Stimulated activated CD4-positive, alpha-beta T cell treated with anti-CD3 and anti-CD28 coated beads, TNF-alpha, amount 100 ng/mL, for 24 hours (primary cell): Measurements from ENCODE around the gene PPDPF.
"Not testable (repeated sequence)": the region's sequence is repeated elsewhere in the genome, so short reads cannot be mapped to it uniquely, and the experiment has no call there.

ENCODE experiments used
- DNase-seq, 3 experiments: peaks; one replicate each; pipeline ENCODE4 v3.0.0-alpha.2; 2020; ENCODE audit warnings: low read depth in 3 of 3

Gene PPDPF, protein sequence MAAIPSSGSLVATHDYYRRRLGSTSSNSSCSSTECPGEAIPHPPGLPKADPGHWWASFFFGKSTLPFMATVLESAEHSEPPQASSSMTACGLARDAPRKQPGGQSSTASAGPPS

GRCh38 chr20:63520504-63520933 lies at the start of gene PPDPF:
TSS of gene PPDPF (plus strand) at chr20:63520765. CDS start at chr20:63521309, 544 bp downstream.
- DNase-seq = peak; percentile 66 to 76 (median 74)

DNA sequence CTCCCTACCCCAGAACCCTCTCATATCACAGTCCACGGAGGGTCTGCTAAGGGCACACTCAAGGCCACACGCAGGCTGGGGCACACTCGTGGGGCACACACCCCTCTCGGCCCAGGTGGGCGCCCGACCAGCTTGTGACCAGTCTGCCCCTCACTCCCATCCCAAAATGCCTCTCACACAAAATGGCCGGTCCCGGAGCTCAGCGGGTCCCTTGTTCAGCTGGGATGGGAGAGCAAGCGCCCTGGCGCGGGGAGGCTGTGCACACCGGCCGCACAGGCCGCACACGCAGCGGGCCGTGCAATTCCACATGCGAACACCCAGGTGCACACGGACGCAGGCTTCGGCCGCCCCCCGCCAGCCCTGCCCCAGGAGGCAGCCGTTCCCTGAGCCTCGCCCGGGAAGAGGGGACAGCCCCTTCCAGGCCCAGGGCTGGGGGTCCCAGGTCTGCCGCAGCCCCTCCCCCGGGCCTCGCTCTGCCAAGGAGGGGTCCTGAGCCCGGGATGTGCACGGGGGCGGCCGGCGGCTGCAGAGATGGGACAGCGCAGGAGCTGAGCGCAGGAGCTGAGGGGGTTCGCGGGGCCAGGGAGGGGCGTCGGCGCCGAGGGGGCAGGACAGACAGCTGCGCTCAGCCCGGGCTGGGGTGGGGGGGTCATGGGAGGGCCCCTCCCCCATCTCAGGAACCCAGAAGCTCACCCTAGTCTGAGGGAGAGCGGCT lies 49.4 kb upstream of the PPDPF start:
- no peak for DNase-seq

GRCh38 chr20:63471717-63471980 lies 48.9 kb upstream of the PPDPF start:
- DNase-seq = no peak

GRCh38 chr20:63471981-63472831 lies 48.4 kb upstream of the PPDPF start, which contains the start of gene KCNQ2:
TSS of gene KCNQ2 (minus strand) at chr20:63472655. CDS start at chr20:63472463, 192 bp downstream.
- DNase-seq = no peak

GRCh38 chr20:63472862-63473390 lies 47.6 kb upstream of the PPDPF start:
- no peak for DNase-seq

- DNase-seq = no peak
Observed at GRCh38 chr20:63473555-63474449, 46.8 kb upstream of the PPDPF start.

- no peak for DNase-seq
Observed at GRCh38 chr20:63475209-63475608, 45.4 kb upstream of the PPDPF start.

- no peak for DNase-seq
Observed at GRCh38 chr20:63477061-63477616, 43.4 kb upstream of the PPDPF start.

- DNase-seq = no peak
Observed at GRCh38 chr20:63477944-63478343, 42.6 kb upstream of the PPDPF start.

DNA sequence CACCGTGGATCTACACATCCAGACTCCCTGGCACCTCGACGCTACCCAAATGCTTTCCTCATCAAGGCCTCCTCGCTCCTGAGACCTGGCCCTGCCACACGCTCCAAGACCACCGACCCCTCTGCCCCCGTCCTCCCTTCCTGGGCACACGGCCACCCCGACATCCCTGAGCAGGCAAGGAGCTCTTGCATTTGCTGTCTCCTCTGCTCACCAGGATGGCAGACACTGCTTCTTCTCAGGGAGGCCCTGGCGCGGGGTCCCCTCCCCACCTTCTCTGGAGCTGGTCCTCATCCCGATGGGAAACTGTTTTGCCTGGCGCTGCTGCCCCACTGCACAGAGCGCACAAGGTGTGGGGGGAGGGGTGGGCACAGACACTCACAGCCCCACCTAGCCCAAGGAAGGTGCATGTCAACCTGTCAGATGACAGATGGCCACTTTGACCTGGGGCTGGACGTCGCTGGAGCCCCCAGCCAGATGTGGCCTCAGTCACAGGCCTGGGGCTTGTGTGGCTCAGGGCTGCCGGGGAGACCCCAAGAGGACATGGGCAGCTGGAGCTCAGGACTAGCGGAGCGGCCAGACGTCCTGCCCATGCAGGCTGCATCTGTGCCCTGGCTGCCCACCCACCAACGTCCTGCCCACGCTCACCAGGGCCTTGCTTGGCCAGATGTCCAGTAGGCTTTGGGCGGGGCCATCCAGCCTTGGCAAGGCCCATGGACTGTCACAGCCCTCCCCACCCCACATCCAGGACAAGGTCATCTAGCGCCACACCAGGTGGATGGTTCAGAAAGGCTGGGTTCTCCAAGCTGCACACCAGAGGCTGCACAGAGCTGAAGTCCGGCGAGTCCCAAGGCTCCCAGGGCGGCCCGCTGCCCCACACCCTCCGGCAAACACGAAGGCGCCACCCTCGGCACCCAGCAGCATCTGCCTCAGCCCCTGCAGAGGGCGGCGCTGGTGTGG lies 41.9 kb upstream of the PPDPF start:
- DNase-seq = no peak

DNA sequence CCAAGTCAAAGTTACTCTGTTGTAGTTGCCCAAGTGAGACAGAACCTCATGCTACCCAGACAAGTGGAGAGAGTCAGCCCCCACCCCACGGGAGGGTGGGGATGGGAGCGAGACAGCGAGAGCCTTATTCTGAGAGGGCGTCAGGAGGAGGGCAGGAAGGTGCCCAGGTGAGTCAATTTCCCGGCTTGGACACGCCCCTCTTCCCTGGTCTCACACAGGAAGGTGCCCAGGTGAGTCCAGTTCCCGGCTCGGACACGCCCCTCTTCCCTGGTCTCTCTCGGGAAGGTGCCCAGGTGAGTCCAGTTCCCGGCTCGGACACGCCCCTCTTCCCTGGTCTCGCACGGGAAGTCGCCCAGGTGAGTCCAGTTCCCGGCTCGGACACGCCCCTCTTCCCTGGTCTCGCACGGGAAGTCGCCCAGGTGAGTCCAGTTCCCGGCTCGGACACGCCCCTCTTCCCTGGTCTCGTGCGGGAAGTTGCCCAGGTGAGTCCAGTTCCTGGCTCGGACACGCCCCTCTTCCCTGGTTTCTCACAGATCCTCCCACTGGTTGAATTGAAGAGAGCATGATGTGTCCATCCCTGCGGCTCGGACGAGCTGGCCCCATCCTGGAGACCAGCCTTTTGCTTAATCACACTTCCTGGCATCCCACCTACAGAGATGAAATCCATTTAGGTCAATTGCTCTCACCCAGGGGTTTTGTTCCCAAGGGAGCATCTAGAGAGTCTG lies 40.7 kb upstream of the PPDPF start:
- DNase-seq = not testable (repeated sequence)

- no peak for DNase-seq
Observed at GRCh38 chr20:63481503-63481902, 39.1 kb upstream of the PPDPF start.

GRCh38 chr20:63482021-63482587 lies 38.5 kb upstream of the PPDPF start:
- no peak for DNase-seq

DNA sequence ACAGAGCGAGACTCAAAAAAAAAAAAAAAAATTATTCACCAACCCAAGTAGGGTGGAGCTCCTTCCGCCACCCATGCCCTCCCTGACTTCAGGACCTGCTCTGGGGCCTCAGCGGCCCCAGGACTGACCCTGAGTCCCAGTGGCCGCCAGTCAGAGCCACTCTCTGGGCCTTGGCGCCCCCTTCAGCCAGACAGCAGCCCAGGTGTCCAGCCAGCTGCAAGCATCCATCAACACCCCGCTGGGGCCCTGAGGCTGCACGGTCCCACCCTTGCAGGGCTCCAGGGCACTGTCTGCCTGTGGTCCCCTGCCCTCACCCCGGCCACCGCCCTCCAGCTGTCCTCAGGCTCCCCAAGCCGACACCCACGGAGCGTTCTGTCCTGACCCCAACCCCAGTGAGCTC lies 36.7 kb upstream of the PPDPF start:
- DNase-seq = no peak

GRCh38 chr20:63484236-63484635 lies 36.3 kb upstream of the PPDPF start:
- DNase-seq = no peak

DNA sequence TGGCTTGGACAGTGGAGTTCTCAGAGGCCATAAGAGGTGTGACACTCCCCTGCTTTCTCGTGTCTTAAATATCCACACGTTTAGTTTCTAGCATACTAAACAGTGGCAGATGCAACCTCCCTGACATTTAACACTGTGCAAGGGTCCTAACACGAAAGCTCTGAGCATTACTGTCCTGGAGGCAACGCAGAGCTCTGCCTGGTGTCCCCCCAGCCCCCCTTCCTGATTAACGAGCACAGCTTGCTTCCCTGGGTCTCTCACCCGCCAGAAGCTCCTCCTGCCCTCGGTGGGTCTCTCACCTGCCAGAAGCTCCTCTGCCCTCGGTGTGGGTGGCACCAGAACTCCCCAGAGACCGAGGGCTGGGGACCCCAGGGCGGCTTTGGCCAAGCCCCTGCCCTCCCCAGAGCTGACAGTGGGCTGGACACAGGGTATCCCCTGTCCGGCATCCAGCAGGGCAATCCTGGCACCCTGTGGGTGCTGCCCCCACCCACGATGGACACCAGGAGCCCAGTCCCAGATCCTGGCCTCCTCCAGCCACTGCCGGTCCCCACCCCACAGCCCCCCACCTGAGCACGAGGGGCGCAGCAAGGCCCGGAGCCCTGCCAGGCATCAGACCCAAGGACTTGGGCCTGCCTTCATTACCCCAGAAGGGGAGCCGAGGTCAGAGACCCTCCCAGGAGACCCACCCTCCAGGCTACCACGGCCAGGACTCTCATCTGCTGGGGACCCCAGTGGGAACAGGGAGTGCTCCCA lies 35.7 kb upstream of the PPDPF start:
- no peak for DNase-seq

DNA sequence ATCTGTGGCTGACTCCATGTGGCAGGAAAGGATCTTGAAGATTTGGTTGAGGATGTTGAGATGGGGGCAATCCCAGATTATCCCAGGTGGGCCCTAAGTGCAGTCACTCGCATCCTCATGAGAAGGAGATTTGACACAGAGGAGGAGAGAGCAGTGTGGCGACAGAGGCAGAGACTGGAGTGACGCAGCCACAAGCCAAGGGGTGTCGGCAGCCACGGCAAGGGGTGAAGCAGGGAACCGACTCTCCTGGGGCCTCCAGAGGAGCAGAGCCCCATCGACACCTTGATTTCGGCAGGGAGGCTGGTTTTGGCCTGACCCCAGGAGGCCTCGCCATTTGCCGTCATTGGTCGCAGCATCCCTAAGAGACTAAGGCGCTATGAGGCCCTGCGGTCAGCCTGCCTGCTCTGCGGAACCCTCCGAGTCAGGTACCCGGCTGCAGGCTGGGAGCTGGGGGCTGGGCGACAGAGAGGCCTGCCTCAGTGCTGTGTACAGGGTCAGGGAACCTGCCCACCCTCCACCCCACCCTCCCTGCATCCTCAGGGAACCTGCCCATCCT lies 34.2 kb upstream of the PPDPF start:
- DNase-seq = no peak
